SK-N-SH treated with all-trans-retinoic acid at 6 μM for 48 hours (cell line): ENCODE measurements around the gene CFH.

Source experiments
- GLIS3 ChIP-seq: fragments of 250-450 bp; sonication (Bioruptor Pico); IDR thresholded peaks from 2 replicates; pipeline ENCODE4 v1.5.0; 2020; ENCODE audit warnings: mild to moderate bottlenecking, moderate library complexity
- TF ChIP-seq, protein P1 (sequence below): fragments of 250-450 bp; sonication (Bioruptor Pico); IDR thresholded peaks from 2 replicates; pipeline ENCODE4 v1.8.0; 2020; ENCODE audit warnings: mild to moderate bottlenecking, moderate library complexity, borderline replicate concordance
- TF ChIP-seq, protein P2 (sequence below): fragments of 250-450 bp; sonication (Bioruptor Pico); IDR thresholded peaks from 2 replicates; pipeline ENCODE4 v1.5.0; 2020; ENCODE audit warnings: mild to moderate bottlenecking, moderate library complexity

DNA sequence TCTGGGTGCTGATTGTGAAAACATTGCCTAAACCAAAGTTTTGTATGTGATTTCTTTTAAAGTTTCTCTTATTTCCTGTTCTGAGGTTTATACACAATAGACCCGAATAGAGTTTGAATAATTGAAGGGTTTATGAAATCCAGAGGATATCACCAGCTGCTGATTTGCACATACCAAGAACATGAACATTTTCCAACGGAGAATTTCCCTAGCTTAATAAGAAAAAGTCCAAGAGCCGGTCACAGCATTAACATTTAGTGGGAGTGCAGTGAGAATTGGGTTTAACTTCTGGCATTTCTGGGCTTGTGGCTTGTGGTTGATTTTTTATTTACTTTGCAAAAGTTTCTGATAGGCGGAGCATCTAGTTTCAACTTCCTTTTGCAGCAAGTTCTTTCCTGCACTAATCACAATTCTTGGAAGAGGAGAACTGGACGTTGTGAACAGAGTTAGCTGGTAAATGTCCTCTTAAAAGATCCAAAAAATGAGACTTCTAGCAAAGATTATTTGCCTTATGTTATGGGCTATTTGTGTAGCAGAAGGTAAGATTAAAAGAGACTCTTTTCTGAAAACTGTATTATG is at the start of gene CFH:
- no peak for TF ChIP-seq GLIS3 (CRISPR knock-in tag)
- TF ChIP-seq, protein P1, sequence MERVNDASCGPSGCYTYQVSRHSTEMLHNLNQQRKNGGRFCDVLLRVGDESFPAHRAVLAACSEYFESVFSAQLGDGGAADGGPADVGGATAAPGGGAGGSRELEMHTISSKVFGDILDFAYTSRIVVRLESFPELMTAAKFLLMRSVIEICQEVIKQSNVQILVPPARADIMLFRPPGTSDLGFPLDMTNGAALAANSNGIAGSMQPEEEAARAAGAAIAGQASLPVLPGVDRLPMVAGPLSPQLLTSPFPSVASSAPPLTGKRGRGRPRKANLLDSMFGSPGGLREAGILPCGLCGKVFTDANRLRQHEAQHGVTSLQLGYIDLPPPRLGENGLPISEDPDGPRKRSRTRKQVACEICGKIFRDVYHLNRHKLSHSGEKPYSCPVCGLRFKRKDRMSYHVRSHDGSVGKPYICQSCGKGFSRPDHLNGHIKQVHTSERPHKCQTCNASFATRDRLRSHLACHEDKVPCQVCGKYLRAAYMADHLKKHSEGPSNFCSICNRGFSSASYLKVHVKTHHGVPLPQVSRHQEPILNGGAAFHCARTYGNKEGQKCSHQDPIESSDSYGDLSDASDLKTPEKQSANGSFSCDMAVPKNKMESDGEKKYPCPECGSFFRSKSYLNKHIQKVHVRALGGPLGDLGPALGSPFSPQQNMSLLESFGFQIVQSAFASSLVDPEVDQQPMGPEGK (CRISPR knock-in tag): no peak
- TF ChIP-seq, protein P2, sequence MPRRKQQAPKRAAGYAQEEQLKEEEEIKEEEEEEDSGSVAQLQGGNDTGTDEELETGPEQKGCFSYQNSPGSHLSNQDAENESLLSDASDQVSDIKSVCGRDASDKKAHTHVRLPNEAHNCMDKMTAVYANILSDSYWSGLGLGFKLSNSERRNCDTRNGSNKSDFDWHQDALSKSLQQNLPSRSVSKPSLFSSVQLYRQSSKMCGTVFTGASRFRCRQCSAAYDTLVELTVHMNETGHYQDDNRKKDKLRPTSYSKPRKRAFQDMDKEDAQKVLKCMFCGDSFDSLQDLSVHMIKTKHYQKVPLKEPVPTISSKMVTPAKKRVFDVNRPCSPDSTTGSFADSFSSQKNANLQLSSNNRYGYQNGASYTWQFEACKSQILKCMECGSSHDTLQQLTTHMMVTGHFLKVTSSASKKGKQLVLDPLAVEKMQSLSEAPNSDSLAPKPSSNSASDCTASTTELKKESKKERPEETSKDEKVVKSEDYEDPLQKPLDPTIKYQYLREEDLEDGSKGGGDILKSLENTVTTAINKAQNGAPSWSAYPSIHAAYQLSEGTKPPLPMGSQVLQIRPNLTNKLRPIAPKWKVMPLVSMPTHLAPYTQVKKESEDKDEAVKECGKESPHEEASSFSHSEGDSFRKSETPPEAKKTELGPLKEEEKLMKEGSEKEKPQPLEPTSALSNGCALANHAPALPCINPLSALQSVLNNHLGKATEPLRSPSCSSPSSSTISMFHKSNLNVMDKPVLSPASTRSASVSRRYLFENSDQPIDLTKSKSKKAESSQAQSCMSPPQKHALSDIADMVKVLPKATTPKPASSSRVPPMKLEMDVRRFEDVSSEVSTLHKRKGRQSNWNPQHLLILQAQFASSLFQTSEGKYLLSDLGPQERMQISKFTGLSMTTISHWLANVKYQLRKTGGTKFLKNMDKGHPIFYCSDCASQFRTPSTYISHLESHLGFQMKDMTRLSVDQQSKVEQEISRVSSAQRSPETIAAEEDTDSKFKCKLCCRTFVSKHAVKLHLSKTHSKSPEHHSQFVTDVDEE (CRISPR knock-in tag): no peak
